SH-SY5Y (cell line): Measurements from ENCODE around the gene ARHGAP1.

Experiments used
- GATA2 ChIP-seq: IDR thresholded peaks from 2 replicates; pipeline ENCODE4 v1.6.1; 2011; ENCODE audit warnings: mild to moderate bottlenecking, low read depth, low read length
- GATA3 ChIP-seq: IDR thresholded peaks from 2 replicates; pipeline ENCODE4 v1.6.1; 2011; ENCODE audit warnings: low read depth, mild to moderate bottlenecking, low read length, moderate library complexity

GRCh38 chr11:46643531-46643930, 56.9 kb downstream of the ARHGAP1 start:
- TF ChIP-seq GATA3 = no peak
- TF ChIP-seq GATA2 = no peak
